Daoy (cell line): Measurements from ENCODE around the gene LRRC72. TPM values are rescaled to one million over a fixed set of nuclear protein-coding genes. Genes with fewer than 3 reads are reported as not detected.

Experiments used
- DNase-seq: peaks from one replicate; pipeline ENCODE4 v3.0.0-alpha.2; 2015; ENCODE audit warnings: low read depth
- total RNA-seq: library from RNA; depleted of rRNA; stranded (reverse); fragments of >200 nt; shearing (Covaris generic); gene quantifications from 2 replicates; pipeline ENCODE4 v1.2.3, GENCODE V29; 2014; rRNA removed

LRRC72 gene
- total RNA-seq, 1 experiment from 2014 or later: not detected

- no peak for DNase-seq
These were observed 99.8 kb downstream of the LRRC72 start for GRCh38 chr7:16626388-16626787.

GRCh38 chr7:16627236-16627635 lies 100.6 kb downstream of the LRRC72 start:
- DNase-seq: no peak

GRCh38 chr7:16630654-16631053 lies 104.0 kb downstream of the LRRC72 start:
- no peak for DNase-seq

Other genes starting within 250 kb of the LRRC72 start
- gene CRPPA, start 105.3 kb upstream of the LRRC72 start, total RNA-seq: 0.11 and 0.65 TPM in 2 replicates
- gene SOSTDC1, start 61.1 kb upstream of the LRRC72 start, total RNA-seq: not detected in 2 replicates
- 18.1 and 21.9 TPM in 2 replicates for gene ANKMY2, start 118.9 kb downstream of the LRRC72 start, total RNA-seq
- gene BZW2, start 119.4 kb downstream of the LRRC72 start, total RNA-seq: 123 and 139 TPM in 2 replicates
- 33.7 and 35.5 TPM in 2 replicates for gene TSPAN13, start 226.9 kb downstream of the LRRC72 start, total RNA-seq